Fibroblast of villous mesenchyme (primary cell): Measurements from ENCODE around the gene MUC2. TPM values are rescaled to one million over a fixed set of nuclear protein-coding genes. Genes with fewer than 3 reads are reported as not detected.

Experiments
- DNase-seq: peaks from one replicate; pipeline ENCODE4 v3.0.0-alpha.2; 2010; ENCODE audit warnings: low read depth
- H3K4me3 ChIP-seq: 2 replicates; pipeline ENCODE4 v1.5.1; 2011; ENCODE audit warnings: low read depth, mild to moderate bottlenecking, low read length
- CTCF ChIP-seq: IDR thresholded peaks from 2 replicates; pipeline ENCODE4 v1.5.1; 2012; ENCODE audit warnings: low read depth, mild to moderate bottlenecking, low read length; ENCODE audit not compliant: insufficient read depth
- total RNA-seq: library from RNA; depleted of rRNA; stranded (reverse); fragments of >200 nt; gene quantifications from 2 replicates; pipeline ENCODE4 v1.2.3, GENCODE V29; 2012

The MUC2 gene
- total RNA-seq, 1 donor = not detected

GRCh38 chr11:1077033-1077416 lies 2.4 kb downstream of the MUC2 start:
- no peak overlapping the region for H3K4me3 ChIP-seq
- TF ChIP-seq CTCF = no peak
- no peak for DNase-seq

- DNase-seq = no peak
- no peak overlapping the region for H3K4me3 ChIP-seq
- no peak for TF ChIP-seq CTCF
Observed at GRCh38 chr11:1077417-1078119, 2.9 kb downstream of the MUC2 start.

- no peak for DNase-seq
- no peak overlapping the region for H3K4me3 ChIP-seq
- TF ChIP-seq CTCF = no peak
Observed at GRCh38 chr11:1078191-1078601, 3.5 kb downstream of the MUC2 start.

- H3K4me3 ChIP-seq = no peak overlapping the region
- DNase-seq = no peak
- no peak for TF ChIP-seq CTCF
Observed at GRCh38 chr11:1081601-1082311, 7.1 kb downstream of the MUC2 start.

GRCh38 chr11:1082346-1082727 lies 7.7 kb downstream of the MUC2 start:
- no peak overlapping the region for H3K4me3 ChIP-seq
- no peak for DNase-seq
- no peak for TF ChIP-seq CTCF

GRCh38 chr11:1082728-1083620 lies 8.3 kb downstream of the MUC2 start:
- no peak for DNase-seq
- TF ChIP-seq CTCF = no peak
- H3K4me3 ChIP-seq = no peak overlapping the region
